WTC11 (cell line): ENCODE measurements around the gene FAM3D. TPM values are rescaled to one million over a fixed set of nuclear protein-coding genes. Genes with fewer than 3 reads are reported as not detected.
A peak's percentile ranks its signal among the peaks of the same experiment; 100 is the strongest.

ENCODE experiments used
- ATAC-seq: fragments of 200-7000 bp; cut with Tn5 transposase; 2 replicates; pipeline ENCODE4 v1.10.0; 2021; ENCODE audit warnings: mild to moderate bottlenecking, moderate library complexity
- CTCF ChIA-PET: fragments of 300-600 bp; sonication (Branson Sonifier 250); formaldehyde crosslinking; loops from one replicate; lab custom pipeline; 2021; ENCODE audit warnings: antibody characterized with exemption; lab: Charles Lee
- POLR2A ChIA-PET: fragments of 350-600 bp; sonication (Branson Sonifier 250); formaldehyde crosslinking; loops from one replicate; lab custom pipeline; 2021; ENCODE audit warnings: antibody characterized with exemption; lab: Charles Lee
- DNase-seq: peaks from one replicate; pipeline ENCODE4 v3.0.0; 2021; ENCODE audit warnings: low spot score
- H3K27ac Mint-ChIP-seq: 2 replicates; pipeline ENCODE4 v1.8.0; 2021; ENCODE audit warnings: mixed read lengths
- H3K27me3 Mint-ChIP-seq: 2 replicates; pipeline ENCODE4 v1.8.0; 2021; ENCODE audit warnings: low read depth, mild to moderate bottlenecking, moderate library complexity, mixed read lengths
- H3K36me3 Mint-ChIP-seq: 2 replicates; pipeline ENCODE4 v1.8.0; 2021; ENCODE audit warnings: mixed read lengths
- H3K4me1 Mint-ChIP-seq: 2 replicates; pipeline ENCODE4 v1.8.0; 2022; ENCODE audit warnings: mixed read lengths
- H3K4me3 Mint-ChIP-seq: 2 replicates; pipeline ENCODE4 v1.8.0; 2021; ENCODE audit warnings: mild to moderate bottlenecking, moderate library complexity, mixed read lengths
- H3K9me3 Mint-ChIP-seq: 2 replicates; pipeline ENCODE4 v1.8.0; 2021; ENCODE audit warnings: mixed read lengths
- ATF1 ChIP-seq: sonication (generic); formaldehyde crosslinking; IDR thresholded peaks from 2 replicates; pipeline ENCODE4 v1.8.1; 2023; ENCODE audit warnings: mild to moderate bottlenecking, moderate library complexity, missing genetic modification reagents
- ESRRA ChIP-seq: sonication (generic); formaldehyde crosslinking; IDR thresholded peaks from 2 replicates; pipeline ENCODE4 v1.8.1; 2022; ENCODE audit warnings: mild to moderate bottlenecking, missing genetic modification reagents, borderline replicate concordance
- FOXK1 ChIP-seq: sonication (generic); formaldehyde crosslinking; IDR thresholded peaks from 2 replicates; pipeline ENCODE4 v1.8.0; 2022; ENCODE audit warnings: mild to moderate bottlenecking, moderate library complexity, missing genetic modification reagents
- FOXP1 ChIP-seq: sonication (generic); formaldehyde crosslinking; IDR thresholded peaks from 2 replicates; pipeline ENCODE4 v1.8.0; 2022; ENCODE audit warnings: missing genetic modification reagents, mild to moderate bottlenecking, moderate library complexity, borderline replicate concordance
- GRHL2 ChIP-seq: fragments of 250-450 bp; sonication (Bioruptor Pico); IDR thresholded peaks from 2 replicates; pipeline ENCODE4 v1.8.0; 2022; ENCODE audit warnings: mild to moderate bottlenecking, moderate library complexity; ENCODE audit not compliant: insufficient replicate concordance, severe bottlenecking
- IRF2 ChIP-seq: sonication (generic); formaldehyde crosslinking; IDR thresholded peaks from 2 replicates; pipeline ENCODE4 v1.8.0; 2022; ENCODE audit warnings: low read depth, missing genetic modification reagents, borderline replicate concordance
- JAZF1 ChIP-seq: fragments of 250-450 bp; sonication (Bioruptor Pico); IDR thresholded peaks from 2 replicates; pipeline ENCODE4 v1.9.0; 2021; ENCODE audit warnings: moderate library complexity, mild to moderate bottlenecking, inconsistent platforms
- NFYB ChIP-seq: sonication (generic); formaldehyde crosslinking; conservative IDR thresholded peaks from 2 replicates; pipeline ENCODE4 v1.8.0; 2022; ENCODE audit warnings: low read depth, missing genetic modification reagents
- OVOL2 ChIP-seq: fragments of 250-450 bp; sonication (Bioruptor Pico); IDR thresholded peaks from 2 replicates; pipeline ENCODE4 v1.9.0; 2021; ENCODE audit warnings: mild to moderate bottlenecking, borderline replicate concordance
- PRRX2 ChIP-seq: fragments of 250-450 bp; sonication (Bioruptor Pico); IDR thresholded peaks from 2 replicates; pipeline ENCODE4 v1.8.0; 2021; ENCODE audit warnings: mild to moderate bottlenecking
- SMAD3 ChIP-seq: sonication (generic); formaldehyde crosslinking; IDR thresholded peaks from 2 replicates; pipeline ENCODE4 v1.8.0; 2022; ENCODE audit warnings: missing genetic modification reagents, mild to moderate bottlenecking, borderline replicate concordance
- TEAD1 ChIP-seq: sonication (generic); formaldehyde crosslinking; IDR thresholded peaks from 2 replicates; pipeline ENCODE4 v1.8.0; 2022; ENCODE audit warnings: mild to moderate bottlenecking, missing genetic modification reagents
- TEAD4 ChIP-seq: sonication (generic); formaldehyde crosslinking; IDR thresholded peaks from 2 replicates; pipeline ENCODE4 v1.8.0; 2022; ENCODE audit warnings: mild to moderate bottlenecking, missing genetic modification reagents
- TP53 ChIP-seq: sonication (generic); formaldehyde crosslinking; IDR thresholded peaks from 2 replicates; pipeline ENCODE4 v1.8.1; 2023; ENCODE audit warnings: mild to moderate bottlenecking, missing genetic modification reagents
- ZNF121 ChIP-seq: sonication (generic); formaldehyde crosslinking; IDR thresholded peaks from 2 replicates; pipeline ENCODE4 v1.8.0; 2023; ENCODE audit warnings: missing genetic modification reagents
- ZNF138 ChIP-seq: sonication (generic); formaldehyde crosslinking; conservative IDR thresholded peaks from 2 replicates; pipeline ENCODE4 v1.8.1; 2022; ENCODE audit warnings: mild to moderate bottlenecking, moderate library complexity, missing genetic modification reagents
- ZNF232 ChIP-seq: sonication (generic); formaldehyde crosslinking; IDR thresholded peaks from 2 replicates; pipeline ENCODE4 v1.8.0; 2022; ENCODE audit warnings: mild to moderate bottlenecking, missing genetic modification reagents
- ZNF396 ChIP-seq: fragments of 250-450 bp; sonication (Bioruptor Pico); IDR thresholded peaks from 2 replicates; pipeline ENCODE4 v1.8.0; 2021; ENCODE audit warnings: mild to moderate bottlenecking, moderate library complexity, borderline replicate concordance
- ZNF416 ChIP-seq: fragments of 250-450 bp; sonication (Bioruptor Pico); IDR thresholded peaks from 2 replicates; pipeline ENCODE4 v1.9.0; 2021; ENCODE audit warnings: mild to moderate bottlenecking, inconsistent platforms
- total RNA-seq: library from RNA; stranded (reverse); gene quantifications from 3 replicates; pipeline ENCODE4 v1.2.3, GENCODE V29; 2021
- TF ChIP-seq, protein P1 (sequence below): sonication (generic); formaldehyde crosslinking; IDR thresholded peaks from 2 replicates; pipeline ENCODE4 v1.8.1; 2023; ENCODE audit warnings: mild to moderate bottlenecking, missing genetic modification reagents
- TF ChIP-seq, protein P2 (sequence below): sonication (generic); formaldehyde crosslinking; IDR thresholded peaks from 2 replicates; pipeline ENCODE4 v1.8.0; 2022; ENCODE audit warnings: mild to moderate bottlenecking, missing genetic modification reagents
- TF ChIP-seq, protein P3 (sequence below): fragments of 250-450 bp; sonication (Bioruptor Pico); IDR thresholded peaks from 2 replicates; pipeline ENCODE4 v1.9.0; 2021; ENCODE audit warnings: mild to moderate bottlenecking
- TF ChIP-seq, protein P4 (sequence below): sonication (generic); formaldehyde crosslinking; IDR thresholded peaks from 2 replicates; pipeline ENCODE4 v1.8.0; 2022; ENCODE audit warnings: mild to moderate bottlenecking, missing genetic modification reagents
- TF ChIP-seq, protein P5 (sequence below): sonication (generic); formaldehyde crosslinking; IDR thresholded peaks from 2 replicates; pipeline ENCODE4 v1.8.1; 2023; ENCODE audit warnings: mild to moderate bottlenecking, moderate library complexity, missing genetic modification reagents
- TF ChIP-seq, protein P6 (sequence below): sonication (generic); formaldehyde crosslinking; IDR thresholded peaks from 2 replicates; pipeline ENCODE4 v1.8.1; 2022; ENCODE audit warnings: mild to moderate bottlenecking, missing genetic modification reagents, moderate library complexity, borderline replicate concordance
- TF ChIP-seq, protein P7 (sequence below): sonication (generic); formaldehyde crosslinking; IDR thresholded peaks from 2 replicates; pipeline ENCODE4 v1.8.1; 2022; ENCODE audit warnings: mild to moderate bottlenecking, moderate library complexity, missing genetic modification reagents

The FAM3D gene
- total RNA-seq, 1 experiment from 2014 or later = 0.66 TPM

DNA sequence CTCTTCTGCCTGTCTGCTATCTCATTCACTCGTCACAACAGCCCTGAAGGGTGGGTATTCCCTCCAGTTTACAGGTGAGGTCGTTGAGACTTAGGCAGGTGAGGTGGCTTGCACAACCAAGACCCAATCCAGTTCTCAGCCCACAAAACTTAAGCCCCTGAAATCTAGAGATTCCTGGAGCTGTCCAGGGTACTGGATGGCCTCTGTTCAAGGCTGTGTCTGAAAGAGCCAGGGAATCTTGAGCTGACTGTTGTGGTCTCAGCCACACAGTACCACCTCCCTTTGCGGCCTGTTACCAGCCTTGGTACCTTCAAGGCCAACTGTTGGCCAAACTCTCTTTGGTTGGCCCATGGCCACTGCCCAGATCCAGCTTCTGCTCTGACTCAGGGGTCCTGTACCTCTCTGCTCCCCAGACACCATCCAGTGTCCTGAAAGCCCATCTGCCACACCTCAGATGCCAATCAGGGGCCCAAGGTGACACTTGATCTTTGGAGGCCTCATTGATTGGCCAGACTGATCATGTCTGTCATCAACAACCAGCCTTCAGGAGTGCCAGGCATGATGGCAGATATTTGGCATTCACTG is 78.5 kb downstream of the FAM3D start:
- H3K27ac Mint-ChIP-seq = no peak overlapping the region
- H3K27me3 Mint-ChIP-seq = peaks cover 47% of the 10 kb centered on the region
- no peaks in the 10 kb centered on the region for H3K9me3 Mint-ChIP-seq
- H3K4me3 Mint-ChIP-seq = no peak overlapping the region
- POLR2A ChIA-PET = interaction anchor here (0.6 to 1.1 kb wide), 2 partner anchors 15 to 255 kb away, joined by 3 read pairs; partner anchors contain the start of gene PXK
- H3K4me1 Mint-ChIP-seq = peaks cover 33% of the 10 kb centered on the region
- H3K36me3 Mint-ChIP-seq = no peaks in the 10 kb centered on the region
- ATAC-seq (peak; percentile 14), DNase-seq (peak; percentile 68)
- TF ChIP-seq IRF2 (CRISPR knock-in tag) (no peak), FOXK1 (CRISPR knock-in tag) (peak; percentile 54; the same call in 1 of the 2 replicates), ATF1 (CRISPR knock-in tag) (0 out of 2 replicates have a peak, but pooled peaks have one; percentile 70), GRHL2 (CRISPR knock-in tag) (no peak), TEAD1 (CRISPR knock-in tag) (0 out of 2 replicates have a peak, but pooled peaks have one; percentile 29), SMAD3 (CRISPR knock-in tag) (0 out of 2 replicates have a peak, but pooled peaks have one; percentile 36), TEAD4 (peak; percentile 22; the same call in 1 of the 2 replicates), ZNF121 (CRISPR knock-in tag) (0 out of 2 replicates have a peak, but pooled peaks have one; percentile 13), FOXP1 (CRISPR knock-in tag) (peak; percentile 40; the same call in 1 of the 2 replicates), OVOL2 (CRISPR knock-in tag) (no peak)
- TF ChIP-seq, protein P1, sequence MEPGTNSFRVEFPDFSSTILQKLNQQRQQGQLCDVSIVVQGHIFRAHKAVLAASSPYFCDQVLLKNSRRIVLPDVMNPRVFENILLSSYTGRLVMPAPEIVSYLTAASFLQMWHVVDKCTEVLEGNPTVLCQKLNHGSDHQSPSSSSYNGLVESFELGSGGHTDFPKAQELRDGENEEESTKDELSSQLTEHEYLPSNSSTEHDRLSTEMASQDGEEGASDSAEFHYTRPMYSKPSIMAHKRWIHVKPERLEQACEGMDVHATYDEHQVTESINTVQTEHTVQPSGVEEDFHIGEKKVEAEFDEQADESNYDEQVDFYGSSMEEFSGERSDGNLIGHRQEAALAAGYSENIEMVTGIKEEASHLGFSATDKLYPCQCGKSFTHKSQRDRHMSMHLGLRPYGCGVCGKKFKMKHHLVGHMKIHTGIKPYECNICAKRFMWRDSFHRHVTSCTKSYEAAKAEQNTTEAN = 0 out of 2 replicates have a peak, but pooled peaks have one; percentile 27
- TF ChIP-seq, protein P2, sequence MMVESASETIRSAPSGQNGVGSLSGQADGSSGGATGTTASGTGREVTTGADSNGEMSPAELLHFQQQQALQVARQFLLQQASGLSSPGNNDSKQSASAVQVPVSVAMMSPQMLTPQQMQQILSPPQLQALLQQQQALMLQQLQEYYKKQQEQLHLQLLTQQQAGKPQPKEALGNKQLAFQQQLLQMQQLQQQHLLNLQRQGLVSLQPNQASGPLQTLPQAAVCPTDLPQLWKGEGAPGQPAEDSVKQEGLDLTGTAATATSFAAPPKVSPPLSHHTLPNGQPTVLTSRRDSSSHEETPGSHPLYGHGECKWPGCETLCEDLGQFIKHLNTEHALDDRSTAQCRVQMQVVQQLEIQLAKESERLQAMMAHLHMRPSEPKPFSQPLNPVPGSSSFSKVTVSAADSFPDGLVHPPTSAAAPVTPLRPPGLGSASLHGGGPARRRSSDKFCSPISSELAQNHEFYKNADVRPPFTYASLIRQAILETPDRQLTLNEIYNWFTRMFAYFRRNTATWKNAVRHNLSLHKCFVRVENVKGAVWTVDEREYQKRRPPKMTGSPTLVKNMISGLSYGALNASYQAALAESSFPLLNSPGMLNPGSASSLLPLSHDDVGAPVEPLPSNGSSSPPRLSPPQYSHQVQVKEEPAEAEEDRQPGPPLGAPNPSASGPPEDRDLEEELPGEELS (CRISPR knock-in tag) = peak; percentile 49; the same call in 1 of the 2 replicates
- CTCF ChIA-PET = interaction anchor here (0.5 to 1.4 kb wide), 4 partner anchors 19 to 738 kb away, joined by 3 to 8 read pairs (median 6); no protein-coding TSS in a partner anchor

DNA sequence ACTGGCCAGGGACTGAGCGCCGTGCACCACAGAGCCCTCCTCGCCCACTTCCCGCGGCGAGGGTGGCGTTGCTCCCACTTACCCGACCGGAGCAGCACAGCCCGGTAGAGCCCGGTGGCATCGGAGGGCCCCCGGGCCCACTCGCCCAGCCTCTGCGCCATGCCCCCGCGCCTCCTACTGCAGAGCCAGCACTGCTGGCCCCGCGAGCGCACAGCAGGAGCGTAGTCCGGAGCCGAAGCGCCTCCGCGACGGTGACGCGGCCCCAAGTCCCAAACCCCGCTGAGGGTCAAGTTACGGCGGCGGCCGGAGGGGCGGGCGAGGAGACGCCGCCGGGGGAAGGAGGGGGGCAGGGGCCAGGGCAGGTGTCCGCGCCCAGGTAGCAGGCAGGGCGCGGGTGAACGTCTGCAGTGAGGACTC is 79.8 kb downstream of the FAM3D start:
- ATAC-seq = peak; percentile 42
- CTCF ChIA-PET = interaction anchor here (0.7 to 3.2 kb wide), 5 partner anchors 17 to 44 kb away, joined by 3 to 27 read pairs (median 4); no protein-coding TSS in a partner anchor
- peaks cover 28% of the 10 kb centered on the region for H3K4me1 Mint-ChIP-seq
- H3K9me3 Mint-ChIP-seq = no peaks in the 10 kb centered on the region
- H3K27me3 Mint-ChIP-seq = peaks cover 47% of the 10 kb centered on the region
- peak; percentile 78 for DNase-seq
- no peaks in the 10 kb centered on the region for H3K36me3 Mint-ChIP-seq
- POLR2A ChIA-PET = no interaction called here
- peak overlapping the region; percentile 63 for H3K4me3 Mint-ChIP-seq
- TF ChIP-seq PRRX2 (CRISPR knock-in tag) (no peak), NFYB (CRISPR knock-in tag) (no peak), ZNF416 (CRISPR knock-in tag) (no peak), ZNF396 (CRISPR knock-in tag) (no peak), FOXP1 (CRISPR knock-in tag) (peak; percentile 61; the same call in 1 of the 2 replicates), TP53 (CRISPR knock-in tag) (peak; percentile 45; the same call in 1 of the 2 replicates), ZNF232 (no peak), ZNF121 (CRISPR knock-in tag) (peak; percentile 69; the same call in 1 of the 2 replicates), ESRRA (CRISPR knock-in tag) (no peak), GRHL2 (CRISPR knock-in tag) (no peak), ZNF138 (CRISPR knock-in tag) (0 out of 2 replicates have a peak, but pooled peaks have one; percentile 64), JAZF1 (CRISPR knock-in tag) (no peak)
- TF ChIP-seq, protein P3, sequence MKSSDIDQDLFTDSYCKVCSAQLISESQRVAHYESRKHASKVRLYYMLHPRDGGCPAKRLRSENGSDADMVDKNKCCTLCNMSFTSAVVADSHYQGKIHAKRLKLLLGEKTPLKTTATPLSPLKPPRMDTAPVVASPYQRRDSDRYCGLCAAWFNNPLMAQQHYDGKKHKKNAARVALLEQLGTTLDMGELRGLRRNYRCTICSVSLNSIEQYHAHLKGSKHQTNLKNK (CRISPR knock-in tag) = no peak
- TF ChIP-seq, protein P4, sequence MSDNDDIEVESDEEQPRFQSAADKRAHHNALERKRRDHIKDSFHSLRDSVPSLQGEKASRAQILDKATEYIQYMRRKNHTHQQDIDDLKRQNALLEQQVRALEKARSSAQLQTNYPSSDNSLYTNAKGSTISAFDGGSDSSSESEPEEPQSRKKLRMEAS (CRISPR knock-in tag) = peak; percentile 23; the same call in 1 of the 2 replicates
- TF ChIP-seq, protein P5, sequence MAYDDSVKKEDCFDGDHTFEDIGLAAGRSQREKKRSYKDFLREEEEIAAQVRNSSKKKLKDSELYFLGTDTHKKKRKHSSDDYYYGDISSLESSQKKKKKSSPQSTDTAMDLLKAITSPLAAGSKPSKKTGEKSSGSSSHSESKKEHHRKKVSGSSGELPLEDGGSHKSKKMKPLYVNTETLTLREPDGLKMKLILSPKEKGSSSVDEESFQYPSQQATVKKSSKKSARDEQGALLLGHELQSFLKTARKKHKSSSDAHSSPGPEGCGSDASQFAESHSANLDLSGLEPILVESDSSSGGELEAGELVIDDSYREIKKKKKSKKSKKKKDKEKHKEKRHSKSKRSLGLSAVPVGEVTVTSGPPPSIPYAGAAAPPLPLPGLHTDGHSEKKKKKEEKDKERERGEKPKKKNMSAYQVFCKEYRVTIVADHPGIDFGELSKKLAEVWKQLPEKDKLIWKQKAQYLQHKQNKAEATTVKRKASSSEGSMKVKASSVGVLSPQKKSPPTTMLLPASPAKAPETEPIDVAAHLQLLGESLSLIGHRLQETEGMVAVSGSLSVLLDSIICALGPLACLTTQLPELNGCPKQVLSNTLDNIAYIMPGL = 0 out of 2 replicates have a peak, but pooled peaks have one; percentile 41
- TF ChIP-seq, protein P6, sequence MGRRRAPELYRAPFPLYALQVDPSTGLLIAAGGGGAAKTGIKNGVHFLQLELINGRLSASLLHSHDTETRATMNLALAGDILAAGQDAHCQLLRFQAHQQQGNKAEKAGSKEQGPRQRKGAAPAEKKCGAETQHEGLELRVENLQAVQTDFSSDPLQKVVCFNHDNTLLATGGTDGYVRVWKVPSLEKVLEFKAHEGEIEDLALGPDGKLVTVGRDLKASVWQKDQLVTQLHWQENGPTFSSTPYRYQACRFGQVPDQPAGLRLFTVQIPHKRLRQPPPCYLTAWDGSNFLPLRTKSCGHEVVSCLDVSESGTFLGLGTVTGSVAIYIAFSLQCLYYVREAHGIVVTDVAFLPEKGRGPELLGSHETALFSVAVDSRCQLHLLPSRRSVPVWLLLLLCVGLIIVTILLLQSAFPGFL (CRISPR knock-in tag) = no peak
- TF ChIP-seq, protein P7, sequence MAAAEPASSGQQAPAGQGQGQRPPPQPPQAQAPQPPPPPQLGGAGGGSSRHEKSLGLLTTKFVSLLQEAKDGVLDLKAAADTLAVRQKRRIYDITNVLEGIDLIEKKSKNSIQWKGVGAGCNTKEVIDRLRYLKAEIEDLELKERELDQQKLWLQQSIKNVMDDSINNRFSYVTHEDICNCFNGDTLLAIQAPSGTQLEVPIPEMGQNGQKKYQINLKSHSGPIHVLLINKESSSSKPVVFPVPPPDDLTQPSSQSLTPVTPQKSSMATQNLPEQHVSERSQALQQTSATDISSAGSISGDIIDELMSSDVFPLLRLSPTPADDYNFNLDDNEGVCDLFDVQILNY (CRISPR knock-in tag) = 0 out of 2 replicates have a peak, but pooled peaks have one; percentile 51
- no peak overlapping the region for H3K27ac Mint-ChIP-seq
